ENCODE measurements around the gene PPFIBP2.
"Not testable (repeated sequence)": the region's sequence is repeated elsewhere in the genome, so short reads cannot be mapped to it uniquely, and the experiment has no call there.

PPFIBP2 gene

GRCh38 chr11:7511401-7511800, 2.4 kb upstream of the PPFIBP2 start:
- Mint-ChIP-seq H3K36me3 (peaks cover 10% of the 10 kb centered on the region), H3K4me3 (no peak overlapping the region), H3K27me3 (peaks cover 36% of the 10 kb centered on the region), H3K27ac (no peak overlapping the region), H3K4me1 (peaks cover 44% of the 10 kb centered on the region), H3K9me3 (no peaks in the 10 kb centered on the region)
- no peak for DNase-seq
- CTCF ChIA-PET, result interaction anchor here (0.8 to 5.8 kb wide), 8 partner anchors 11 to 181 kb away, joined by 4 to 43 read pairs (median 16); no protein-coding TSS in a partner anchor

GRCh38 chr11:7512525-7513233, 1.1 kb upstream of the PPFIBP2 start:
- H3K27me3 Mint-ChIP-seq, result peaks cover 41% of the 10 kb centered on the region
- DNase-seq, result peak; percentile 44
- peaks cover 55% of the 10 kb centered on the region for H3K4me1 Mint-ChIP-seq
- peaks cover 14% of the 10 kb centered on the region for H3K36me3 Mint-ChIP-seq
- no peaks in the 10 kb centered on the region for H3K9me3 Mint-ChIP-seq
- H3K4me3 Mint-ChIP-seq, result peak overlapping the region; percentile 92
- peak overlapping the region; percentile 92 for H3K27ac Mint-ChIP-seq
- CTCF ChIA-PET, result interaction anchor here (0.8 to 5.8 kb wide), 22 partner anchors 8 to 179 kb away, joined by 3 to 43 read pairs (median 5); no protein-coding TSS in a partner anchor

- peak; percentile 47 for DNase-seq
- Mint-ChIP-seq H3K27ac (peak overlapping the region; percentile 55), H3K27me3 (peaks cover 44% of the 10 kb centered on the region), H3K36me3 (peaks cover 26% of the 10 kb centered on the region), H3K9me3 (peaks cover 5% of the 10 kb centered on the region), H3K4me3 (peak overlapping the region; percentile 92), H3K4me1 (peaks cover 63% of the 10 kb centered on the region)
- CTCF ChIA-PET, result interaction anchor here (0.6 to 5.8 kb wide), 12 partner anchors 8 to 173 kb away, joined by 3 to 43 read pairs (median 10); no protein-coding TSS in a partner anchor
Observed at GRCh38 chr11:7514099-7514591, 346 bp downstream of the PPFIBP2 start.

GRCh38 chr11:7515447-7515886, 1.7 kb downstream of the PPFIBP2 start:
- DNase-seq, result no peak
- CTCF ChIA-PET, result interaction anchor here (0.8 to 5.0 kb wide), 5 partner anchors 26 to 150 kb away, joined by 3 to 43 read pairs (median 5); no protein-coding TSS in a partner anchor
- Mint-ChIP-seq H3K4me3 (peak overlapping the region; percentile 8), H3K9me3 (peaks cover 5% of the 10 kb centered on the region), H3K27me3 (peaks cover 37% of the 10 kb centered on the region), H3K27ac (no peak overlapping the region), H3K36me3 (peaks cover 29% of the 10 kb centered on the region), H3K4me1 (peaks cover 64% of the 10 kb centered on the region)

- no peak for DNase-seq
- no peak overlapping the region for H3K4me3 Mint-ChIP-seq
- peaks cover 5% of the 10 kb centered on the region for H3K9me3 Mint-ChIP-seq
- no peak overlapping the region for H3K27ac Mint-ChIP-seq
- peaks cover 36% of the 10 kb centered on the region for H3K27me3 Mint-ChIP-seq
- peaks cover 60% of the 10 kb centered on the region for H3K4me1 Mint-ChIP-seq
- CTCF ChIA-PET, result interaction anchor here (1.8 kb wide), 1 partner anchor 55 kb away, joined by 7 read pairs; no protein-coding TSS in a partner anchor
- peaks cover 29% of the 10 kb centered on the region for H3K36me3 Mint-ChIP-seq
Observed at GRCh38 chr11:7516475-7516874, 2.7 kb downstream of the PPFIBP2 start.

GRCh38 chr11:7517743-7518142, 3.9 kb downstream of the PPFIBP2 start:
- H3K9me3 Mint-ChIP-seq, CTCF ChIA-PET, H3K27ac Mint-ChIP-seq, H3K4me3 Mint-ChIP-seq, DNase-seq: not testable (repeated sequence)
- Mint-ChIP-seq H3K27me3 (peaks cover 36% of the 10 kb centered on the region), H3K36me3 (peaks cover 29% of the 10 kb centered on the region), H3K4me1 (peaks cover 49% of the 10 kb centered on the region)

- Mint-ChIP-seq H3K27ac (no peak overlapping the region), H3K4me3 (no peak overlapping the region), H3K4me1 (peaks cover 53% of the 10 kb centered on the region), H3K9me3 (peaks cover 5% of the 10 kb centered on the region), H3K27me3 (peaks cover 35% of the 10 kb centered on the region), H3K36me3 (peaks cover 33% of the 10 kb centered on the region)
- DNase-seq, result no peak
- CTCF ChIA-PET, result no interaction called here
Observed at GRCh38 chr11:7518811-7519562, 5.2 kb downstream of the PPFIBP2 start.

GRCh38 chr11:7520011-7520942, 6.5 kb downstream of the PPFIBP2 start:
- Mint-ChIP-seq H3K36me3 (peaks cover 39% of the 10 kb centered on the region), H3K4me1 (peaks cover 57% of the 10 kb centered on the region), H3K9me3 (peaks cover 5% of the 10 kb centered on the region), H3K27ac (no peak overlapping the region), H3K4me3 (no peak overlapping the region), H3K27me3 (peaks cover 26% of the 10 kb centered on the region)
- CTCF ChIA-PET, result interaction anchor here (1.0 to 5.1 kb wide), 6 partner anchors 9 to 172 kb away, joined by 4 to 31 read pairs (median 4); partner anchors contain the start of gene PPFIBP2
- DNase-seq, result no peak

- Mint-ChIP-seq H3K27me3 (peaks cover 19% of the 10 kb centered on the region), H3K27ac (no peak overlapping the region), H3K4me1 (peaks cover 57% of the 10 kb centered on the region), H3K4me3 (no peak overlapping the region), H3K36me3 (peaks cover 37% of the 10 kb centered on the region), H3K9me3 (peaks cover 5% of the 10 kb centered on the region)
- no peak for DNase-seq
- CTCF ChIA-PET, result interaction anchor here (1.0 to 5.1 kb wide), 7 partner anchors 10 to 171 kb away, joined by 3 to 31 read pairs (median 4); partner anchors contain the start of gene PPFIBP2
Observed at GRCh38 chr11:7520981-7521487, 7.2 kb downstream of the PPFIBP2 start.

- H3K4me3 Mint-ChIP-seq, result no peak overlapping the region
Observed at GRCh38 chr11:7522121-7522520, 8.3 kb downstream of the PPFIBP2 start.

GRCh38 chr11:7522546-7522945, 8.7 kb downstream of the PPFIBP2 start:
- peaks cover 57% of the 10 kb centered on the region for H3K4me1 Mint-ChIP-seq
- H3K27ac Mint-ChIP-seq, result no peak overlapping the region
- H3K36me3 Mint-ChIP-seq, result peaks cover 34% of the 10 kb centered on the region

More at GRCh38 chr11:7522121-7522520, 8.3 kb downstream of the PPFIBP2 start:
- CTCF ChIA-PET, result interaction anchor here (1.3 to 5.1 kb wide), 4 partner anchors 11 to 50 kb away, joined by 3 to 31 read pairs (median 9); partner anchors contain the start of gene PPFIBP2
- H3K4me1 Mint-ChIP-seq, result peaks cover 57% of the 10 kb centered on the region
- H3K27me3 Mint-ChIP-seq, result peaks cover 13% of the 10 kb centered on the region
- H3K9me3 Mint-ChIP-seq, result peaks cover 5% of the 10 kb centered on the region
- H3K36me3 Mint-ChIP-seq, result peaks cover 34% of the 10 kb centered on the region
- no peak for DNase-seq
- H3K27ac Mint-ChIP-seq, result no peak overlapping the region

GRCh38 chr11:7523416-7524210, 9.8 kb downstream of the PPFIBP2 start:
- Mint-ChIP-seq H3K4me1 (peaks cover 64% of the 10 kb centered on the region), H3K27ac (no peak overlapping the region)

More at GRCh38 chr11:7522546-7522945, 8.7 kb downstream of the PPFIBP2 start:
- no peak for DNase-seq
- H3K27me3 Mint-ChIP-seq, result peaks cover 9% of the 10 kb centered on the region
- peaks cover 5% of the 10 kb centered on the region for H3K9me3 Mint-ChIP-seq
- CTCF ChIA-PET, result interaction anchor here (2.9 to 5.1 kb wide), 2 partner anchors 11 to 15 kb away, joined by 14 to 31 read pairs; partner anchors contain the start of gene PPFIBP2
- no peak overlapping the region for H3K4me3 Mint-ChIP-seq

More at GRCh38 chr11:7523416-7524210, 9.8 kb downstream of the PPFIBP2 start:
- H3K4me3 Mint-ChIP-seq, result no peak overlapping the region
- H3K36me3 Mint-ChIP-seq, result peaks cover 27% of the 10 kb centered on the region
- peaks cover 8% of the 10 kb centered on the region for H3K27me3 Mint-ChIP-seq
- peaks cover 2% of the 10 kb centered on the region for H3K9me3 Mint-ChIP-seq
- DNase-seq, result no peak
- CTCF ChIA-PET, result interaction anchor here (0.9 to 5.1 kb wide), 2 partner anchors 12 to 132 kb away, joined by 3 to 31 read pairs; partner anchors contain the start of gene PPFIBP2
